ENCODE data around the gene LMNB1.

DNA sequence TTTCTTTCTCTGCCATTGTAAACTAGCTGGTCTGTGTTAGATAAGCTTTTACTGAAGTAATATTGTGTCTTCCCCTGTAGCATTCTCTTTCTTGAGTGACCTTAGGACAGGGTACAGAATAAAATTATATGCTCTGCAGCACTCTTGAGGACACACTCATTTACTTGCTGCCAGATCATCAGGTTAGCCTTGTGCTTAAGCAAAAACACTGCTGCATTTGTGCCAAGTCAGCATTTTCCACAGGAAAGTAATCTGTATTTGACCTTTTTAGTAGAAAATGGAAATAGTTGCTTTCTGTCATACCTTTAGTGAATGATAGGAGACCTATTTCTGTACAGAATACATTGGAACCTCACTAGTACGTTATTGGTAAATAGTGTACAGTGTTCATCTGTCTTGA is 54.2 kb downstream of the LMNB1 start:
- TF ChIP-seq, protein P1, sequence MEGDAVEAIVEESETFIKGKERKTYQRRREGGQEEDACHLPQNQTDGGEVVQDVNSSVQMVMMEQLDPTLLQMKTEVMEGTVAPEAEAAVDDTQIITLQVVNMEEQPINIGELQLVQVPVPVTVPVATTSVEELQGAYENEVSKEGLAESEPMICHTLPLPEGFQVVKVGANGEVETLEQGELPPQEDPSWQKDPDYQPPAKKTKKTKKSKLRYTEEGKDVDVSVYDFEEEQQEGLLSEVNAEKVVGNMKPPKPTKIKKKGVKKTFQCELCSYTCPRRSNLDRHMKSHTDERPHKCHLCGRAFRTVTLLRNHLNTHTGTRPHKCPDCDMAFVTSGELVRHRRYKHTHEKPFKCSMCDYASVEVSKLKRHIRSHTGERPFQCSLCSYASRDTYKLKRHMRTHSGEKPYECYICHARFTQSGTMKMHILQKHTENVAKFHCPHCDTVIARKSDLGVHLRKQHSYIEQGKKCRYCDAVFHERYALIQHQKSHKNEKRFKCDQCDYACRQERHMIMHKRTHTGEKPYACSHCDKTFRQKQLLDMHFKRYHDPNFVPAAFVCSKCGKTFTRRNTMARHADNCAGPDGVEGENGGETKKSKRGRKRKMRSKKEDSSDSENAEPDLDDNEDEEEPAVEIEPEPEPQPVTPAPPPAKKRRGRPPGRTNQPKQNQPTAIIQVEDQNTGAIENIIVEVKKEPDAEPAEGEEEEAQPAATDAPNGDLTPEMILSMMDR (conservative IDR thresholded peaks at IDR 0.05): no peak
- TF ChIP-seq ZFX (IDR thresholded peaks at IDR 0.05): no peak
